ENCODE data around the gene ANOS1. TPM values are rescaled to one million over a fixed set of nuclear protein-coding genes. Genes with fewer than 3 reads are reported as not detected.

Gene ANOS1
- total and polyA plus RNA-seq, 2 of the 8 experiments (the other 6 are each of a cell fraction or from before 2014, with no cell fraction given), result 34.4 to 59.0 TPM

GRCh38 chrX:8679550-8679949, 52.4 kb downstream of the ANOS1 start (continued):
- TF ChIP-seq, protein P1, sequence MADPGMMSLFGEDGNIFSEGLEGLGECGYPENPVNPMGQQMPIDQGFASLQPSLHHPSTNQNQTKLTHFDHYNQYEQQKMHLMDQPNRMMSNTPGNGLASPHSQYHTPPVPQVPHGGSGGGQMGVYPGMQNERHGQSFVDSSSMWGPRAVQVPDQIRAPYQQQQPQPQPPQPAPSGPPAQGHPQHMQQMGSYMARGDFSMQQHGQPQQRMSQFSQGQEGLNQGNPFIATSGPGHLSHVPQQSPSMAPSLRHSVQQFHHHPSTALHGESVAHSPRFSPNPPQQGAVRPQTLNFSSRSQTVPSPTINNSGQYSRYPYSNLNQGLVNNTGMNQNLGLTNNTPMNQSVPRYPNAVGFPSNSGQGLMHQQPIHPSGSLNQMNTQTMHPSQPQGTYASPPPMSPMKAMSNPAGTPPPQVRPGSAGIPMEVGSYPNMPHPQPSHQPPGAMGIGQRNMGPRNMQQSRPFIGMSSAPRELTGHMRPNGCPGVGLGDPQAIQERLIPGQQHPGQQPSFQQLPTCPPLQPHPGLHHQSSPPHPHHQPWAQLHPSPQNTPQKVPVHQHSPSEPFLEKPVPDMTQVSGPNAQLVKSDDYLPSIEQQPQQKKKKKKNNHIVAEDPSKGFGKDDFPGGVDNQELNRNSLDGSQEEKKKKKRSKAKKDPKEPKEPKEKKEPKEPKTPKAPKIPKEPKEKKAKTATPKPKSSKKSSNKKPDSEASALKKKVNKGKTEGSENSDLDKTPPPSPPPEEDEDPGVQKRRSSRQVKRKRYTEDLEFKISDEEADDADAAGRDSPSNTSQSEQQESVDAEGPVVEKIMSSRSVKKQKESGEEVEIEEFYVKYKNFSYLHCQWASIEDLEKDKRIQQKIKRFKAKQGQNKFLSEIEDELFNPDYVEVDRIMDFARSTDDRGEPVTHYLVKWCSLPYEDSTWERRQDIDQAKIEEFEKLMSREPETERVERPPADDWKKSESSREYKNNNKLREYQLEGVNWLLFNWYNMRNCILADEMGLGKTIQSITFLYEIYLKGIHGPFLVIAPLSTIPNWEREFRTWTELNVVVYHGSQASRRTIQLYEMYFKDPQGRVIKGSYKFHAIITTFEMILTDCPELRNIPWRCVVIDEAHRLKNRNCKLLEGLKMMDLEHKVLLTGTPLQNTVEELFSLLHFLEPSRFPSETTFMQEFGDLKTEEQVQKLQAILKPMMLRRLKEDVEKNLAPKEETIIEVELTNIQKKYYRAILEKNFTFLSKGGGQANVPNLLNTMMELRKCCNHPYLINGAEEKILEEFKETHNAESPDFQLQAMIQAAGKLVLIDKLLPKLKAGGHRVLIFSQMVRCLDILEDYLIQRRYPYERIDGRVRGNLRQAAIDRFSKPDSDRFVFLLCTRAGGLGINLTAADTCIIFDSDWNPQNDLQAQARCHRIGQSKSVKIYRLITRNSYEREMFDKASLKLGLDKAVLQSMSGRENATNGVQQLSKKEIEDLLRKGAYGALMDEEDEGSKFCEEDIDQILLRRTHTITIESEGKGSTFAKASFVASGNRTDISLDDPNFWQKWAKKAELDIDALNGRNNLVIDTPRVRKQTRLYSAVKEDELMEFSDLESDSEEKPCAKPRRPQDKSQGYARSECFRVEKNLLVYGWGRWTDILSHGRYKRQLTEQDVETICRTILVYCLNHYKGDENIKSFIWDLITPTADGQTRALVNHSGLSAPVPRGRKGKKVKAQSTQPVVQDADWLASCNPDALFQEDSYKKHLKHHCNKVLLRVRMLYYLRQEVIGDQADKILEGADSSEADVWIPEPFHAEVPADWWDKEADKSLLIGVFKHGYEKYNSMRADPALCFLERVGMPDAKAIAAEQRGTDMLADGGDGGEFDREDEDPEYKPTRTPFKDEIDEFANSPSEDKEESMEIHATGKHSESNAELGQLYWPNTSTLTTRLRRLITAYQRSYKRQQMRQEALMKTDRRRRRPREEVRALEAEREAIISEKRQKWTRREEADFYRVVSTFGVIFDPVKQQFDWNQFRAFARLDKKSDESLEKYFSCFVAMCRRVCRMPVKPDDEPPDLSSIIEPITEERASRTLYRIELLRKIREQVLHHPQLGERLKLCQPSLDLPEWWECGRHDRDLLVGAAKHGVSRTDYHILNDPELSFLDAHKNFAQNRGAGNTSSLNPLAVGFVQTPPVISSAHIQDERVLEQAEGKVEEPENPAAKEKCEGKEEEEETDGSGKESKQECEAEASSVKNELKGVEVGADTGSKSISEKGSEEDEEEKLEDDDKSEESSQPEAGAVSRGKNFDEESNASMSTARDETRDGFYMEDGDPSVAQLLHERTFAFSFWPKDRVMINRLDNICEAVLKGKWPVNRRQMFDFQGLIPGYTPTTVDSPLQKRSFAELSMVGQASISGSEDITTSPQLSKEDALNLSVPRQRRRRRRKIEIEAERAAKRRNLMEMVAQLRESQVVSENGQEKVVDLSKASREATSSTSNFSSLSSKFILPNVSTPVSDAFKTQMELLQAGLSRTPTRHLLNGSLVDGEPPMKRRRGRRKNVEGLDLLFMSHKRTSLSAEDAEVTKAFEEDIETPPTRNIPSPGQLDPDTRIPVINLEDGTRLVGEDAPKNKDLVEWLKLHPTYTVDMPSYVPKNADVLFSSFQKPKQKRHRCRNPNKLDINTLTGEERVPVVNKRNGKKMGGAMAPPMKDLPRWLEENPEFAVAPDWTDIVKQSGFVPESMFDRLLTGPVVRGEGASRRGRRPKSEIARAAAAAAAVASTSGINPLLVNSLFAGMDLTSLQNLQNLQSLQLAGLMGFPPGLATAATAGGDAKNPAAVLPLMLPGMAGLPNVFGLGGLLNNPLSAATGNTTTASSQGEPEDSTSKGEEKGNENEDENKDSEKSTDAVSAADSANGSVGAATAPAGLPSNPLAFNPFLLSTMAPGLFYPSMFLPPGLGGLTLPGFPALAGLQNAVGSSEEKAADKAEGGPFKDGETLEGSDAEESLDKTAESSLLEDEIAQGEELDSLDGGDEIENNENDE (IDR thresholded peaks at IDR 0.05; ENCODE audit: insufficient replicate concordance, low read length), result no peak
- TF ChIP-seq RXRA (IDR thresholded peaks at IDR 0.05; ENCODE audit: insufficient read depth, low read depth, low read length), result no peak
- TF ChIP-seq, protein P2, sequence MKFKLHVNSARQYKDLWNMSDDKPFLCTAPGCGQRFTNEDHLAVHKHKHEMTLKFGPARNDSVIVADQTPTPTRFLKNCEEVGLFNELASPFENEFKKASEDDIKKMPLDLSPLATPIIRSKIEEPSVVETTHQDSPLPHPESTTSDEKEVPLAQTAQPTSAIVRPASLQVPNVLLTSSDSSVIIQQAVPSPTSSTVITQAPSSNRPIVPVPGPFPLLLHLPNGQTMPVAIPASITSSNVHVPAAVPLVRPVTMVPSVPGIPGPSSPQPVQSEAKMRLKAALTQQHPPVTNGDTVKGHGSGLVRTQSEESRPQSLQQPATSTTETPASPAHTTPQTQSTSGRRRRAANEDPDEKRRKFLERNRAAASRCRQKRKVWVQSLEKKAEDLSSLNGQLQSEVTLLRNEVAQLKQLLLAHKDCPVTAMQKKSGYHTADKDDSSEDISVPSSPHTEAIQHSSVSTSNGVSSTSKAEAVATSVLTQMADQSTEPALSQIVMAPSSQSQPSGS (IDR thresholded peaks at IDR 0.05; ENCODE audit: low read length), result no peak
- no peak for TF ChIP-seq SIRT6 (IDR thresholded peaks at IDR 0.05; ENCODE audit: low read length)
